Measurements from ENCODE around the gene OR52A1.

OR52A1 gene

GRCh38 chr11:5137014-5137413 is 17.5 kb downstream of the OR52A1 start:
- H3K4me3 ChIP-seq (ENCODE audit: low read length in 2 of 2), result no peak overlapping the region
- no peak overlapping the region for H3K27ac ChIP-seq (ENCODE audit: low read depth in 2 of 2, low read length in 2 of 2)
- H3K4me1 ChIP-seq (ENCODE audit: control insufficient read depth in 2 of 2, insufficient read depth in 2 of 2, low read length in 2 of 2), result no peaks in the 10 kb centered on the region
- no peaks in the 10 kb centered on the region for H3K27me3 ChIP-seq (ENCODE audit: control insufficient read depth in 2 of 2, insufficient read depth in 2 of 2, low read length in 2 of 2)
- H3K9ac ChIP-seq (ENCODE audit: low read depth in 1 of 2, low read length in 2 of 2), result no peak overlapping the region
- no peaks in the 10 kb centered on the region for H3K36me3 ChIP-seq (ENCODE audit: control insufficient read depth in 2 of 2, insufficient read depth in 2 of 2, low read length in 2 of 2)
- no peaks in the 10 kb centered on the region for H3K9me3 ChIP-seq (ENCODE audit: control insufficient read depth in 2 of 2, low read length in 2 of 2)

- Histone ChIP-seq H3K36me3 (ENCODE audit: control insufficient read depth in 2 of 2, insufficient read depth in 2 of 2, low read length in 2 of 2) (no peaks in the 10 kb centered on the region), H3K27me3 (ENCODE audit: control insufficient read depth in 2 of 2, insufficient read depth in 2 of 2, low read length in 2 of 2) (no peaks in the 10 kb centered on the region), H3K9me3 (ENCODE audit: control insufficient read depth in 2 of 2, low read length in 2 of 2) (no peaks in the 10 kb centered on the region), H3K4me1 (ENCODE audit: control insufficient read depth in 2 of 2, insufficient read depth in 2 of 2, low read length in 2 of 2) (no peaks in the 10 kb centered on the region), H3K9ac (ENCODE audit: low read depth in 1 of 2, low read length in 2 of 2) (no peak overlapping the region), H3K4me3 (ENCODE audit: low read length in 2 of 2) (no peak overlapping the region), H3K27ac (ENCODE audit: low read depth in 2 of 2, low read length in 2 of 2) (no peak overlapping the region)
Measured at GRCh38 chr11:5136261-5136660, 18.3 kb downstream of the OR52A1 start.

GRCh38 chr11:5131584-5132335 is 22.8 kb downstream of the OR52A1 start:
- Histone ChIP-seq H3K4me1 (ENCODE audit: control insufficient read depth in 2 of 2, insufficient read depth in 2 of 2, low read length in 2 of 2) (no peaks in the 10 kb centered on the region), H3K36me3 (ENCODE audit: control insufficient read depth in 2 of 2, insufficient read depth in 2 of 2, low read length in 2 of 2) (no peaks in the 10 kb centered on the region), H3K27ac (ENCODE audit: low read depth in 2 of 2, low read length in 2 of 2) (no peak overlapping the region)

GRCh38 chr11:5129457-5129877 is 25.1 kb downstream of the OR52A1 start:
- no peak overlapping the region for H3K27ac ChIP-seq (ENCODE audit: low read depth in 2 of 2, low read length in 2 of 2)
- no peak overlapping the region for H3K9ac ChIP-seq (ENCODE audit: low read depth in 1 of 2, low read length in 2 of 2)
- no peak overlapping the region for H3K4me3 ChIP-seq (ENCODE audit: low read length in 2 of 2)
- no peaks in the 10 kb centered on the region for H3K27me3 ChIP-seq (ENCODE audit: control insufficient read depth in 2 of 2, insufficient read depth in 2 of 2, low read length in 2 of 2)
- no peaks in the 10 kb centered on the region for H3K9me3 ChIP-seq (ENCODE audit: control insufficient read depth in 2 of 2, low read length in 2 of 2)
- no peaks in the 10 kb centered on the region for H3K4me1 ChIP-seq (ENCODE audit: control insufficient read depth in 2 of 2, insufficient read depth in 2 of 2, low read length in 2 of 2)
- no peaks in the 10 kb centered on the region for H3K36me3 ChIP-seq (ENCODE audit: control insufficient read depth in 2 of 2, insufficient read depth in 2 of 2, low read length in 2 of 2)

More at GRCh38 chr11:5131584-5132335, 22.8 kb downstream of the OR52A1 start:
- Histone ChIP-seq H3K4me3 (ENCODE audit: low read length in 2 of 2) (no peak overlapping the region), H3K9ac (ENCODE audit: low read depth in 1 of 2, low read length in 2 of 2) (no peak overlapping the region), H3K27me3 (ENCODE audit: control insufficient read depth in 2 of 2, insufficient read depth in 2 of 2, low read length in 2 of 2) (no peaks in the 10 kb centered on the region), H3K9me3 (ENCODE audit: control insufficient read depth in 2 of 2, low read length in 2 of 2) (no peaks in the 10 kb centered on the region)

- Histone ChIP-seq H3K27me3 (ENCODE audit: control insufficient read depth in 2 of 2, insufficient read depth in 2 of 2, low read length in 2 of 2) (no peaks in the 10 kb centered on the region), H3K4me1 (ENCODE audit: control insufficient read depth in 2 of 2, insufficient read depth in 2 of 2, low read length in 2 of 2) (no peaks in the 10 kb centered on the region), H3K4me3 (ENCODE audit: low read length in 2 of 2) (no peak overlapping the region), H3K9ac (ENCODE audit: low read depth in 1 of 2, low read length in 2 of 2) (no peak overlapping the region), H3K9me3 (ENCODE audit: control insufficient read depth in 2 of 2, low read length in 2 of 2) (no peaks in the 10 kb centered on the region), H3K27ac (ENCODE audit: low read depth in 2 of 2, low read length in 2 of 2) (no peak overlapping the region), H3K36me3 (ENCODE audit: control insufficient read depth in 2 of 2, insufficient read depth in 2 of 2, low read length in 2 of 2) (no peaks in the 10 kb centered on the region)
Measured at GRCh38 chr11:5124891-5125620, 29.5 kb downstream of the OR52A1 start.

- H3K27me3 ChIP-seq (ENCODE audit: control insufficient read depth in 2 of 2, insufficient read depth in 2 of 2, low read length in 2 of 2), result no peaks in the 10 kb centered on the region
- H3K36me3 ChIP-seq (ENCODE audit: control insufficient read depth in 2 of 2, insufficient read depth in 2 of 2, low read length in 2 of 2), result no peaks in the 10 kb centered on the region
- no peak overlapping the region for H3K9ac ChIP-seq (ENCODE audit: low read depth in 1 of 2, low read length in 2 of 2)
- no peak overlapping the region for H3K27ac ChIP-seq (ENCODE audit: low read depth in 2 of 2, low read length in 2 of 2)
- no peaks in the 10 kb centered on the region for H3K4me1 ChIP-seq (ENCODE audit: control insufficient read depth in 2 of 2, insufficient read depth in 2 of 2, low read length in 2 of 2)
- no peaks in the 10 kb centered on the region for H3K9me3 ChIP-seq (ENCODE audit: control insufficient read depth in 2 of 2, low read length in 2 of 2)
- no peak overlapping the region for H3K4me3 ChIP-seq (ENCODE audit: low read length in 2 of 2)
Measured at GRCh38 chr11:5123802-5124521, 30.6 kb downstream of the OR52A1 start.

- H3K27ac ChIP-seq (ENCODE audit: low read depth in 2 of 2, low read length in 2 of 2), result no peak overlapping the region
- no peaks in the 10 kb centered on the region for H3K4me1 ChIP-seq (ENCODE audit: control insufficient read depth in 2 of 2, insufficient read depth in 2 of 2, low read length in 2 of 2)
- H3K4me3 ChIP-seq (ENCODE audit: low read length in 2 of 2), result no peak overlapping the region
- no peak overlapping the region for H3K9ac ChIP-seq (ENCODE audit: low read depth in 1 of 2, low read length in 2 of 2)
- H3K27me3 ChIP-seq (ENCODE audit: control insufficient read depth in 2 of 2, insufficient read depth in 2 of 2, low read length in 2 of 2), result no peaks in the 10 kb centered on the region
- H3K9me3 ChIP-seq (ENCODE audit: control insufficient read depth in 2 of 2, low read length in 2 of 2), result no peaks in the 10 kb centered on the region
- no peaks in the 10 kb centered on the region for H3K36me3 ChIP-seq (ENCODE audit: control insufficient read depth in 2 of 2, insufficient read depth in 2 of 2, low read length in 2 of 2)
Measured at GRCh38 chr11:5118893-5119292, 35.7 kb downstream of the OR52A1 start.

- no peaks in the 10 kb centered on the region for H3K27me3 ChIP-seq (ENCODE audit: control insufficient read depth in 2 of 2, insufficient read depth in 2 of 2, low read length in 2 of 2)
- no peaks in the 10 kb centered on the region for H3K4me1 ChIP-seq (ENCODE audit: control insufficient read depth in 2 of 2, insufficient read depth in 2 of 2, low read length in 2 of 2)
- H3K27ac ChIP-seq (ENCODE audit: low read depth in 2 of 2, low read length in 2 of 2), result no peak overlapping the region
- H3K36me3 ChIP-seq (ENCODE audit: control insufficient read depth in 2 of 2, insufficient read depth in 2 of 2, low read length in 2 of 2), result no peaks in the 10 kb centered on the region
- no peak overlapping the region for H3K4me3 ChIP-seq (ENCODE audit: low read length in 2 of 2)
- no peaks in the 10 kb centered on the region for H3K9me3 ChIP-seq (ENCODE audit: control insufficient read depth in 2 of 2, low read length in 2 of 2)
- no peak overlapping the region for H3K9ac ChIP-seq (ENCODE audit: low read depth in 1 of 2, low read length in 2 of 2)
Measured at GRCh38 chr11:5117588-5117987, 37.0 kb downstream of the OR52A1 start.

- no peaks in the 10 kb centered on the region for H3K4me1 ChIP-seq (ENCODE audit: control insufficient read depth in 2 of 2, insufficient read depth in 2 of 2, low read length in 2 of 2)
- no peak overlapping the region for H3K27ac ChIP-seq (ENCODE audit: low read depth in 2 of 2, low read length in 2 of 2)
- H3K36me3 ChIP-seq (ENCODE audit: control insufficient read depth in 2 of 2, insufficient read depth in 2 of 2, low read length in 2 of 2), result no peaks in the 10 kb centered on the region
- H3K27me3 ChIP-seq (ENCODE audit: control insufficient read depth in 2 of 2, insufficient read depth in 2 of 2, low read length in 2 of 2), result no peaks in the 10 kb centered on the region
- no peak overlapping the region for H3K9ac ChIP-seq (ENCODE audit: low read depth in 1 of 2, low read length in 2 of 2)
- H3K9me3 ChIP-seq (ENCODE audit: control insufficient read depth in 2 of 2, low read length in 2 of 2), result no peaks in the 10 kb centered on the region
- H3K4me3 ChIP-seq (ENCODE audit: low read length in 2 of 2), result no peak overlapping the region
Measured at GRCh38 chr11:5115339-5115738, 39.2 kb downstream of the OR52A1 start.

GRCh38 chr11:5107285-5107684 is 47.3 kb downstream of the OR52A1 start:
- no peaks in the 10 kb centered on the region for H3K36me3 ChIP-seq (ENCODE audit: control insufficient read depth in 2 of 2, insufficient read depth in 2 of 2, low read length in 2 of 2)
- H3K9me3 ChIP-seq (ENCODE audit: control insufficient read depth in 2 of 2, low read length in 2 of 2), result no peaks in the 10 kb centered on the region
- no peak overlapping the region for H3K9ac ChIP-seq (ENCODE audit: low read depth in 1 of 2, low read length in 2 of 2)
- H3K27ac ChIP-seq (ENCODE audit: low read depth in 2 of 2, low read length in 2 of 2), result no peak overlapping the region
- no peak overlapping the region for H3K4me3 ChIP-seq (ENCODE audit: low read length in 2 of 2)
- H3K27me3 ChIP-seq (ENCODE audit: control insufficient read depth in 2 of 2, insufficient read depth in 2 of 2, low read length in 2 of 2), result no peaks in the 10 kb centered on the region
- H3K4me1 ChIP-seq (ENCODE audit: control insufficient read depth in 2 of 2, insufficient read depth in 2 of 2, low read length in 2 of 2), result no peaks in the 10 kb centered on the region
